A673 (cell line): ENCODE measurements around the gene GTF3C1. TPM values are rescaled to one million over a fixed set of nuclear protein-coding genes. Genes with fewer than 3 reads are reported as not detected.

Experiments
- BruUV-seq: library from RNA; stranded (reverse); fragments of 400-500 nt; replicated peaks from 2 replicates; lab custom pipeline; 2021; lab: Mats Ljungman, UMichigan
- CTCF ChIA-PET: fragments of 300-600 bp; sonication (Branson Sonifier 250); formaldehyde crosslinking; loops from one replicate; lab custom pipeline; 2022; ENCODE audit warnings: antibody characterized with exemption; lab: Charles Lee
- POLR2A ChIA-PET: fragments of 300-600 bp; sonication (Branson Sonifier 250); formaldehyde crosslinking; loops from one replicate; lab custom pipeline; 2022; ENCODE audit warnings: antibody characterized with exemption; ENCODE audit not compliant: low non-redundant PET; lab: Charles Lee
- DNase-seq: peaks from one replicate; pipeline ENCODE4 v3.0.0-alpha.2; 2015; ENCODE audit warnings: low spot score
- H3K27ac ChIP-seq: fragments of 200-600 bp; sonication (generic); 2 replicates; pipeline ENCODE4 v1.5.1; 2016; ENCODE audit warnings: mixed run types, low read depth, mild to moderate bottlenecking, mixed read lengths, antibody characterized with exemption, low read length; ENCODE audit not compliant: poor library complexity, severe bottlenecking
- H3K27me3 ChIP-seq: fragments of 200-600 bp; sonication (generic); replicated peaks from 2 replicates; pipeline ENCODE4 v1.6.1; 2017; ENCODE audit warnings: mixed run types, low read depth, mild to moderate bottlenecking, mixed read lengths, antibody characterized with exemption, low read length; ENCODE audit not compliant: insufficient read depth, poor library complexity
- H3K36me3 ChIP-seq: fragments of 200-600 bp; sonication (generic); 2 replicates; pipeline ENCODE4 v1.6.1; 2016; ENCODE audit warnings: mixed run types, mild to moderate bottlenecking, mixed read lengths, antibody characterized with exemption, low read length; ENCODE audit not compliant: insufficient read depth, poor library complexity, severe bottlenecking
- H3K4me1 ChIP-seq: fragments of 200-600 bp; sonication (generic); 2 replicates; pipeline ENCODE4 v1.6.1; 2017; ENCODE audit warnings: mixed run types, mild to moderate bottlenecking, mixed read lengths, antibody characterized with exemption, low read length; ENCODE audit not compliant: insufficient read depth, poor library complexity, severe bottlenecking
- H3K4me3 ChIP-seq: fragments of 200-600 bp; sonication (generic); 2 replicates; pipeline ENCODE4 v1.5.1; 2016; ENCODE audit warnings: low read depth, mixed run types, mild to moderate bottlenecking, mixed read lengths, low read length; ENCODE audit not compliant: poor library complexity, severe bottlenecking
- H3K9me3 ChIP-seq: fragments of 200-600 bp; sonication (generic); 2 replicates; pipeline ENCODE4 v1.6.1; 2016; ENCODE audit warnings: mixed run types, low read depth, mild to moderate bottlenecking, mixed read lengths, antibody characterized with exemption, low read length; ENCODE audit not compliant: poor library complexity, severe bottlenecking
- CTCF ChIP-seq: fragments of 300-800, 200-600 bp; sonication (generic); conservative IDR thresholded peaks from 2 replicates; pipeline ENCODE4 v1.5.1; 2017; ENCODE audit warnings: low read depth, mild to moderate bottlenecking, antibody characterized with exemption, low read length, moderate library complexity, mixed read lengths
- EZH2 ChIP-seq: fragments of 200-600 bp; sonication (generic); IDR thresholded peaks from 2 replicates; pipeline ENCODE4 v1.6.1; 2017; ENCODE audit warnings: borderline replicate concordance, low read depth, mild to moderate bottlenecking, mixed read lengths, antibody characterized with exemption, low read length; ENCODE audit not compliant: poor library complexity, severe bottlenecking
- intact Hi-C: fragments of 100-400 bp; cut with micrococcal nuclease; formaldehyde crosslinking; loops from one replicate; pipeline ENCODE4 v1.10.0; 2022; ENCODE audit not compliant: unreplicated experiment
- total RNA-seq: library from RNA; stranded (reverse); gene quantifications from 2 replicates; pipeline ENCODE4 v1.2.3, GENCODE V29; 2021

The GTF3C1 gene
- total RNA-seq, 1 experiment from 2014 or later: 94.2 TPM

GRCh38 chr16:27462846-27463682 lies 86.6 kb downstream of the GTF3C1 start:
- ChIA-PET POLR2A (no interaction called here), CTCF (no interaction called here)
- BruUV-seq: no TSS peak

GRCh38 chr16:27462200-27462845 lies 87.4 kb downstream of the GTF3C1 start:
- peaks cover 54% of the 10 kb centered on the region for H3K36me3 ChIP-seq
- no peak for TF ChIP-seq CTCF
- TF ChIP-seq EZH2: no peak
- no TSS peak for BruUV-seq
- no peaks in the 10 kb centered on the region for H3K27me3 ChIP-seq
- no peak overlapping the region for H3K4me3 ChIP-seq
- intact Hi-C loops: no loop called here
- POLR2A ChIA-PET: no interaction called here
- H3K4me1 ChIP-seq: no peaks in the 10 kb centered on the region
- H3K9me3 ChIP-seq: no peaks in the 10 kb centered on the region
- CTCF ChIA-PET: no interaction called here
- H3K27ac ChIP-seq: no peak overlapping the region
- no peak for DNase-seq

More at GRCh38 chr16:27462846-27463682, 86.6 kb downstream of the GTF3C1 start:
- Histone ChIP-seq H3K4me1 (no peaks in the 10 kb centered on the region), H3K36me3 (peaks cover 61% of the 10 kb centered on the region), H3K4me3 (no peak overlapping the region), H3K27me3 (no peaks in the 10 kb centered on the region), H3K9me3 (no peaks in the 10 kb centered on the region), H3K27ac (no peak overlapping the region)
- intact Hi-C loops: no loop called here
- no peak for DNase-seq
- TF ChIP-seq CTCF (no peak), EZH2 (no peak)

- no peaks in the 10 kb centered on the region for H3K4me1 ChIP-seq
- no peaks in the 10 kb centered on the region for H3K9me3 ChIP-seq
- H3K27me3 ChIP-seq: no peaks in the 10 kb centered on the region
- CTCF ChIA-PET: no interaction called here
- intact Hi-C loops: no loop called here
- BruUV-seq: no TSS peak
- no peak overlapping the region for H3K27ac ChIP-seq
- H3K36me3 ChIP-seq: peaks cover 48% of the 10 kb centered on the region
- TF ChIP-seq EZH2 (no peak), CTCF (no peak)
- DNase-seq: no peak
- POLR2A ChIA-PET: no interaction called here
- no peak overlapping the region for H3K4me3 ChIP-seq
Measured at GRCh38 chr16:27461483-27462171, 88.1 kb downstream of the GTF3C1 start.
